Thoracic aorta (tissue), 2 donors: ENCODE measurements around the gene ASGR2. TPM values are rescaled to one million over a fixed set of nuclear protein-coding genes. Genes with fewer than 3 reads are reported as not detected.

Experiments
- ATAC-seq: fragments of 150-250 bp; one replicate; pipeline ENCODE4 v1.8.0; 2017; ENCODE audit warnings: low read depth; ENCODE audit not compliant: insufficient number of reproducible peaks, low FRiP score
- DNase-seq: peaks from one replicate; pipeline ENCODE4 v3.0.0-alpha.2; 2020; ENCODE audit warnings: low spot score
- H3K27ac ChIP-seq, 2 donors: fragments of 200-600 bp; sonication (generic); 1 replicate in 1 of 2; 2 replicates in 1 of 2; pipeline ENCODE4 v1.5.1; 2016; ENCODE audit warnings: mild to moderate bottlenecking in 2 of 2, moderate library complexity in 2 of 2
- H3K27me3 ChIP-seq: fragments of 200-600 bp; sonication (generic); replicated peaks from 2 replicates; pipeline ENCODE4 v1.6.0; 2016; ENCODE audit warnings: mild to moderate bottlenecking; ENCODE audit not compliant: insufficient read depth
- H3K36me3 ChIP-seq: fragments of 200-600 bp; sonication (generic); one replicate; pipeline ENCODE4 v1.5.1; 2016
- H3K4me1 ChIP-seq, 2 donors: fragments of 200-600 bp; sonication (generic); 1 replicate in 1 of 2; 2 replicates in 1 of 2; pipeline versions ENCODE4 v1.5.1 to v1.6.0; 2016; ENCODE audit warnings: low read depth in 2 of 2, mild to moderate bottlenecking in 1 of 2; ENCODE audit not compliant: control insufficient read depth in 1 of 2
- H3K4me3 ChIP-seq: fragments of 200-600 bp; sonication (generic); 2 replicates; pipeline ENCODE4 v1.5.1; 2016; ENCODE audit warnings: mild to moderate bottlenecking
- H3K9me3 ChIP-seq: fragments of 200-600 bp; sonication (generic); 2 replicates; pipeline ENCODE4 v1.5.1; 2016
- total RNA-seq, 2 donors: library from RNA; depleted of rRNA; stranded (reverse); fragments of >200 nt; gene quantifications; one replicate each; pipeline versions ENCODE4 v1.1.0 to v1.2.3, GENCODE V29; 2016
- TF ChIP-seq, protein P1 (sequence below): fragments of 200-600 bp; sonication (generic); IDR thresholded peaks from one replicate; pipeline ENCODE4 v1.5.1; 2019; ENCODE audit warnings: antibody characterized with exemption

Gene ASGR2
- total RNA-seq, 2 donors from 2014 or later = 1.4 to 8.1 TPM

DNA sequence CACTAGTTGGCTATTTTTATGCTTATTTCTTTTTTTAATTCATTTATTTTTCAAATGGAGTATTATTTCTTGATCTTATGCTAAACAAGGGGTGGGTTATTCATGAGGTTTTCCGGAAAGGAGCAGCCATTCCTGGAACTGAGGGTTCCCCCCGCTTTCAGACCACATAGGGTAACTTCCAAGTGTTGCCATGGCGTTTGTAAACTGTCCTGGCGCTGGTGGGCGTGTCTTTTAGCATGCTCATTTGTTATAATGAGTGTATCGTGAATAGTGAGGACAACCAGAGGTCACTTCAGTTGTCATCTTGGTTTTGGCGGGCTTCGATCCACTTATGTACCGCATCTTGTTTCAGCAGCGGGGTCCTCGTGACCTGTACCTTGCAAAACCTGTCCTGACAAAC, 29.6 kb upstream of the ASGR2 start:
- no peaks in the 10 kb centered on the region for H3K4me1 ChIP-seq
- no peak overlapping the region for H3K27ac ChIP-seq
- no peaks in the 10 kb centered on the region for H3K36me3 ChIP-seq
- H3K9me3 ChIP-seq = no peaks in the 10 kb centered on the region
- no peak overlapping the region for H3K4me3 ChIP-seq
- TF ChIP-seq, protein P1, sequence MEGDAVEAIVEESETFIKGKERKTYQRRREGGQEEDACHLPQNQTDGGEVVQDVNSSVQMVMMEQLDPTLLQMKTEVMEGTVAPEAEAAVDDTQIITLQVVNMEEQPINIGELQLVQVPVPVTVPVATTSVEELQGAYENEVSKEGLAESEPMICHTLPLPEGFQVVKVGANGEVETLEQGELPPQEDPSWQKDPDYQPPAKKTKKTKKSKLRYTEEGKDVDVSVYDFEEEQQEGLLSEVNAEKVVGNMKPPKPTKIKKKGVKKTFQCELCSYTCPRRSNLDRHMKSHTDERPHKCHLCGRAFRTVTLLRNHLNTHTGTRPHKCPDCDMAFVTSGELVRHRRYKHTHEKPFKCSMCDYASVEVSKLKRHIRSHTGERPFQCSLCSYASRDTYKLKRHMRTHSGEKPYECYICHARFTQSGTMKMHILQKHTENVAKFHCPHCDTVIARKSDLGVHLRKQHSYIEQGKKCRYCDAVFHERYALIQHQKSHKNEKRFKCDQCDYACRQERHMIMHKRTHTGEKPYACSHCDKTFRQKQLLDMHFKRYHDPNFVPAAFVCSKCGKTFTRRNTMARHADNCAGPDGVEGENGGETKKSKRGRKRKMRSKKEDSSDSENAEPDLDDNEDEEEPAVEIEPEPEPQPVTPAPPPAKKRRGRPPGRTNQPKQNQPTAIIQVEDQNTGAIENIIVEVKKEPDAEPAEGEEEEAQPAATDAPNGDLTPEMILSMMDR = no peak
- no peak for ATAC-seq
- no peak for DNase-seq
- H3K27me3 ChIP-seq = no peaks in the 10 kb centered on the region

DNA sequence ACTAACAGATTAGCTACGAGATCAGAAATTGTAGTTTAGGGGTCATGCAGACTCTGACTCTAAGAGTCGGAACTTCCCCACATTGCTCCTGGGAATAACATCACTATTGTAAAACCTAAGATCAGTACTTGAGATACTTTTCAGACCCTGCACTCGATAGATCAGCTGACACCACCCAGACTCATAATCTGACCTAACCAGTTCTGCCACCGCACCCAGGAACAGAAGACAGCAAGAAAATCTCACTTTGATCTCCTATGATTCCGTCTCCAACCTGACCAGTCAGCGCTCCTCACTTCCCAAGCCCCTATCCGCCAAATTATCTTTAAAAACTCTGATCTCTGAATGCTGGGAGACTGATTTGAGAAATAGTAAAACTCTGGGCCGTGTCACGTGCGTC, 27.2 kb upstream of the ASGR2 start:
- H3K27me3 ChIP-seq = no peaks in the 10 kb centered on the region
- H3K4me3 ChIP-seq = no peak overlapping the region
- H3K4me1 ChIP-seq = no peaks in the 10 kb centered on the region
- H3K36me3 ChIP-seq = no peaks in the 10 kb centered on the region
- ATAC-seq (no peak), DNase-seq (no peak)
- no peaks in the 10 kb centered on the region for H3K9me3 ChIP-seq
- TF ChIP-seq, protein P1 = no peak
- no peak overlapping the region for H3K27ac ChIP-seq

DNA sequence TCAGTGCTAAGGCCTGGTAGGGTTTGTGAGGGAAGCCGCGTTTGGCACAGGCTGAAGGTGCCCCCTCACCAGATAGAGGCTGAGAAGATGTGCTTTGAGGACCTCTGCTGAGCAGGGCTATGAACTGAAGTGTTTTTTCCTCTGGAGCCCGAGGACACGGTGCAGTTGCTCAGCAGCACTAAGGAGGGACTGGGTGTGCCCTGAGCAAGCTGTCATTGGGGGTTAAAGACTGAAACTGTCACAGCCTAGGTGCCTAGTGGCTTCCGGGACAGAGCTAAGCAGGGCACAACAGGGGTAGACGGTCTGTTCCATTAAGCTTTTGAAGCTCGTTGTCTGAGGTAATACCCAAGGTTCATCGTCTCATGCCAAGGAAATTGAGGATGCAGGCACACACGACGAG, 24.8 kb upstream of the ASGR2 start:
- Histone ChIP-seq H3K9me3 (no peaks in the 10 kb centered on the region), H3K27ac (no peak overlapping the region), H3K36me3 (no peaks in the 10 kb centered on the region), H3K4me3 (no peak overlapping the region), H3K4me1 (no peaks in the 10 kb centered on the region), H3K27me3 (no peaks in the 10 kb centered on the region)
- ATAC-seq = no peak
- TF ChIP-seq, protein P1 = no peak
- DNase-seq = no peak

DNA sequence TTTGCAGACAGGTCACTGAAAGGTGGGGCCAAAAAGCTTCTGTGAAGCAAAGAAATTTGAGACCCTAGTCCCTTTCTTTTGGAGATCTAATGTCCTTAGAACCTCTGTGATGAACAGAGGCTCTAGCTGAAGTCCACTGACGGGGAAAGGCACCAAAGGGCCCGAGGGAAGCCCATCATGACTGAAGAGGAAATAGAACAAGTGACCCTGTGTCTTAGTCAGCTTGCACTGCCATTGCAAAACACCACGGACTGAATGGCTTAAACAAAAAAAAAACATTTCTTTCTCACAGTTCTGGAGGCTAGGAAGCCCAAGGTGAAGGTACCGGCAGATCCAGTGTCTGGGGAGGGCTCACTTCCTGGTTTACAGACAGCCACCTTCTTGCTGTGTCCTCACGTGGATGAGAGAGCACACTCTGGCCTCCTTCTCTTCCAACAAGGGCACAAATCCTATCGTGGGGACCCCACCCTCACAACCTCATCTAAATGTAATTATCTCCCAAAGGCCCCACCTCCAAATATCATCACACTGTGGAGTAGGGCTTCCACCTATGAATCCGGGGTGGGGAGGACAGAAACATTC, 24.3 kb upstream of the ASGR2 start:
- H3K4me1 ChIP-seq = no peaks in the 10 kb centered on the region
- no peaks in the 10 kb centered on the region for H3K9me3 ChIP-seq
- no peaks in the 10 kb centered on the region for H3K27me3 ChIP-seq
- H3K36me3 ChIP-seq = no peaks in the 10 kb centered on the region
- TF ChIP-seq, protein P1 = no peak
- no peak overlapping the region for H3K27ac ChIP-seq
- no peak for ATAC-seq
- DNase-seq = no peak
- no peak overlapping the region for H3K4me3 ChIP-seq

DNA sequence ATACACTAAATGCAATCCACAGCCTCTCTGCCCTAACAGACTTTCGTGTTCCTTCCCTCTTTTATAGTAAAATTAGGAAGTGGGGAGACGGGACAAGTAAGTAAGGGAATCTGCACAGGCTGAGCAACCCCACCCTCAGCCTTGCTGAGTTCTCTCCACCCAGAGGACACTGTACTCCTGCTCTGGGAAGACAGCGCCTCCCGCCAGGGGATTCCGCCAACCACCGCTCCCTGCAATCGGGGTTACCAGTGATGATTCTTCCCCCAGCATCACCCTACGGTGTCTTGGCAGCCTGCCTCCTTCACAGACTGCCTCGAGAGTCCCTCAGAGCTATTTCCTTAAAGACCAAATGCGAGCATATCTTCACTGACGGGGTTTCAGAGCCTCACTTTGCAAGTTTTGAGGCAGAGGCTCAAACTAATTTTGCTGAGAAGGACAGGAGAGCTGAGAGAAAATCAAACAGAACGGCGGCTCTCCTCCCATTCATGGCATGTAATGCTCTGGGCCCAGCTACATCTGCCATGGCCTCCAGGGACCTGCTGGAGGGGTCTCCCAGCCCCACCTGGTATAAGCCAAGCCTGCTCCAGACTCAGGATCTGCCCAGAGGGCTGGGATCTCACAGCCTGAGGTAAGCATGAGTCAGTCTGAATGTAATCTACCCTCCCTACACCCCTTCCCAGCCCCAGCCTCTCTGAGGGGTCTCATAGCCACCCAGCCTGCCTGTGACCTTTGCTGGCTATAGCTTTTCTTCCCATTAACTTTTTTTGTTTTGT, 22.7 kb upstream of the ASGR2 start:
- no peaks in the 10 kb centered on the region for H3K36me3 ChIP-seq
- no peak for ATAC-seq
- no peak for DNase-seq
- no peaks in the 10 kb centered on the region for H3K4me1 ChIP-seq
- H3K27ac ChIP-seq = no peak overlapping the region
- no peaks in the 10 kb centered on the region for H3K9me3 ChIP-seq
- TF ChIP-seq, protein P1 = no peak
- H3K27me3 ChIP-seq = no peaks in the 10 kb centered on the region
- H3K4me3 ChIP-seq = no peak overlapping the region
